HEK293 (cell line): ENCODE data around the gene PRDM13.
"Not testable (repeated sequence)": the region's sequence is repeated elsewhere in the genome, so short reads cannot be mapped to it uniquely, and the experiment has no call there.

Source experiments
- CTCF ChIA-PET: fragments of 350-600 bp; formaldehyde crosslinking; extraction: SDS; loops from one replicate; lab custom pipeline; 2021; ENCODE audit warnings: antibody characterized with exemption; lab: Yijun Ruan, JAX
- POLR2A ChIA-PET: fragments of 300-600 bp; formaldehyde crosslinking; extraction: SDS; loops from one replicate; lab custom pipeline; 2020; ENCODE audit warnings: antibody characterized with exemption, inconsistent platforms; lab: Yijun Ruan, JAX
- H3K27ac ChIP-seq: fragments of 200-500 bp; sonication (Bioruptor generic); 2 replicates; pipeline ENCODE4 v1.5.1; 2014; ENCODE audit warnings: low read depth, low read length, control low read depth, inconsistent platforms; ENCODE audit errors: extremely low read depth
- H3K36me3 ChIP-seq, 2 experiments: fragments of 200-500 bp in 1 of 2; sonication (Bioruptor generic) in 1 of 2; 1 replicate in 1 of 2; 2 replicates in 1 of 2; pipeline ENCODE4 v1.5.1; 2014 to 2017; ENCODE audit warnings: inconsistent platforms in 2 of 2, low read length in 2 of 2; ENCODE audit not compliant: control insufficient read depth in 2 of 2, insufficient read depth in 1 of 2
- H3K4me1 ChIP-seq: fragments of 200-500 bp; sonication (Bioruptor generic); 2 replicates; pipeline ENCODE4 v1.5.1; 2014; ENCODE audit warnings: mild to moderate bottlenecking, low read length, inconsistent platforms; ENCODE audit not compliant: control insufficient read depth, insufficient read depth
- H3K4me3 ChIP-seq: 2 replicates; pipeline ENCODE4 v1.5.1; 2011; ENCODE audit warnings: low read depth, mild to moderate bottlenecking, control low read depth, low read length, moderate library complexity
- H3K9me3 ChIP-seq: fragments of 200-500 bp; sonication (Bioruptor generic); 2 replicates; pipeline ENCODE4 v1.5.1; 2014; ENCODE audit warnings: low read depth, low read length, inconsistent platforms; ENCODE audit not compliant: control insufficient read depth, insufficient read depth
- BCL11B ChIP-seq: fragments of 450-650 bp; formaldehyde crosslinking; IDR thresholded peaks from 2 replicates; pipeline ENCODE4 v1.5.1; 2016; ENCODE audit warnings: low read depth, missing biosample characterization, missing genetic modification characterization
- HIC1 ChIP-seq: fragments of 450-650 bp; formaldehyde crosslinking; IDR thresholded peaks from 2 replicates; pipeline ENCODE4 v1.5.1; 2016; ENCODE audit warnings: missing biosample characterization, missing genetic modification characterization
- SP2 ChIP-seq: fragments of 450-650 bp; formaldehyde crosslinking; IDR thresholded peaks from 2 replicates; pipeline ENCODE4 v1.5.1; 2016; ENCODE audit warnings: missing biosample characterization, missing genetic modification characterization
- ZBTB49 ChIP-seq: fragments of 450-650 bp; formaldehyde crosslinking; IDR thresholded peaks from 2 replicates; pipeline ENCODE4 v1.5.1; 2016; ENCODE audit warnings: missing biosample characterization, missing genetic modification characterization, low read depth
- ZBTB7A ChIP-seq: fragments of 450-650 bp; formaldehyde crosslinking; IDR thresholded peaks from 2 replicates; pipeline ENCODE4 v1.5.1; 2016; ENCODE audit warnings: low read depth, missing biosample characterization, missing genetic modification characterization
- ZFP41 ChIP-seq: fragments of 450-650 bp; formaldehyde crosslinking; IDR thresholded peaks from 2 replicates; pipeline ENCODE4 v1.5.1; 2016; ENCODE audit warnings: missing biosample characterization, missing genetic modification characterization, borderline replicate concordance
- ZNF19 ChIP-seq: fragments of 450-650 bp; formaldehyde crosslinking; IDR thresholded peaks from 2 replicates; pipeline ENCODE4; 2016; ENCODE audit warnings: missing biosample characterization, missing genetic modification characterization, low read depth
- ZNF211 ChIP-seq: fragments of 450-650 bp; formaldehyde crosslinking; IDR thresholded peaks from 2 replicates; pipeline ENCODE4 v1.5.1; 2016; ENCODE audit warnings: low read depth, missing biosample characterization, missing genetic modification characterization
- ZNF214 ChIP-seq: fragments of 450-650 bp; formaldehyde crosslinking; IDR thresholded peaks from 2 replicates; pipeline ENCODE4 v1.5.1; 2017; ENCODE audit warnings: missing biosample characterization, mild to moderate bottlenecking, missing genetic modification characterization, borderline replicate concordance
- ZNF239 ChIP-seq: fragments of 450-650 bp; formaldehyde crosslinking; IDR thresholded peaks from 2 replicates; pipeline ENCODE4 v1.5.1; 2016; ENCODE audit warnings: missing biosample characterization, missing genetic modification characterization
- ZNF24 ChIP-seq: fragments of 450-650 bp; formaldehyde crosslinking; IDR thresholded peaks from 2 replicates; pipeline ENCODE4 v1.5.1; 2016; ENCODE audit warnings: missing biosample characterization, missing genetic modification characterization
- ZNF341 ChIP-seq: fragments of 450-650 bp; formaldehyde crosslinking; IDR thresholded peaks from 2 replicates; pipeline ENCODE4; 2016; ENCODE audit warnings: low read depth, missing biosample characterization, missing genetic modification characterization
- ZNF585B ChIP-seq: fragments of 450-650 bp; formaldehyde crosslinking; IDR thresholded peaks from 2 replicates; pipeline ENCODE4 v1.5.1; 2016; ENCODE audit warnings: missing biosample characterization, missing genetic modification characterization
- ZNF654 ChIP-seq: fragments of 450-650 bp; formaldehyde crosslinking; IDR thresholded peaks from 2 replicates; pipeline ENCODE4 v1.5.1; 2016; ENCODE audit warnings: low read depth, missing biosample characterization, missing genetic modification characterization
- ZNF791 ChIP-seq: fragments of 450-650 bp; formaldehyde crosslinking; IDR thresholded peaks from 2 replicates; pipeline ENCODE4 v1.5.1; 2016; ENCODE audit warnings: missing biosample characterization, missing genetic modification characterization
- ZSCAN23 ChIP-seq: fragments of 450-650 bp; formaldehyde crosslinking; IDR thresholded peaks from 2 replicates; pipeline ENCODE4 v1.5.1; 2016; ENCODE audit warnings: missing biosample characterization, missing genetic modification characterization
- TF ChIP-seq, protein P1 (sequence below): fragments of 450-650 bp; formaldehyde crosslinking; IDR thresholded peaks from 2 replicates; pipeline ENCODE4 v1.5.1; 2016; ENCODE audit warnings: missing biosample characterization, missing genetic modification characterization
- TF ChIP-seq, protein P2 (sequence below): fragments of 450-650 bp; formaldehyde crosslinking; IDR thresholded peaks from 2 replicates; pipeline ENCODE4 v1.5.1; 2016; ENCODE audit warnings: missing biosample characterization, missing genetic modification characterization

The PRDM13 gene

GRCh38 chr6:99618649-99619408 is 12.2 kb downstream of the PRDM13 start (continued):
- TF ChIP-seq ZNF585B (tag by site-specific recombination) (no peak), BCL11B (tag by site-specific recombination) (no peak), ZFP41 (tag by site-specific recombination) (no peak), ZBTB7A (tag by site-specific recombination) (no peak), ZNF239 (tag by site-specific recombination) (no peak), ZNF19 (no peak), ZNF24 (tag by site-specific recombination) (no peak), ZNF214 (tag by site-specific recombination) (no peak)
- TF ChIP-seq, protein P1, sequence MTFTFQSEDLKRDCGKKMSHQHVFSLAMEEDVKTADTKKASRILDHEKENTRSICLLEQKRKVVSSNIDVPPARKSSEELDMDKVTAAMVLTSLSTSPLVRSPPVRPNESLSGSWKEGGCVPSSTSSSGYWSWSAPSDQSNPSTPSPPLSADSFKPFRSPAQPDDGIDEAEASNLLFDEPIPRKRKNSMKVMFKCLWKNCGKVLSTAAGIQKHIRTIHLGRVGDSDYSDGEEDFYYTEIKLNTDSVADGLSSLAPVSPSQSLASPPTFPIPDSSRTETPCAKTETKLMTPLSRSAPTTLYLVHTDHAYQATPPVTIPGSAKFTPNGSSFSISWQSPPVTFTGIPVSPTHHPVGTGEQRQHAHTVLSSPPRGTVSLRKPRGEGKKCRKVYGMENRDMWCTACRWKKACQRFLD (tag by site-specific recombination), result no peak

DNA sequence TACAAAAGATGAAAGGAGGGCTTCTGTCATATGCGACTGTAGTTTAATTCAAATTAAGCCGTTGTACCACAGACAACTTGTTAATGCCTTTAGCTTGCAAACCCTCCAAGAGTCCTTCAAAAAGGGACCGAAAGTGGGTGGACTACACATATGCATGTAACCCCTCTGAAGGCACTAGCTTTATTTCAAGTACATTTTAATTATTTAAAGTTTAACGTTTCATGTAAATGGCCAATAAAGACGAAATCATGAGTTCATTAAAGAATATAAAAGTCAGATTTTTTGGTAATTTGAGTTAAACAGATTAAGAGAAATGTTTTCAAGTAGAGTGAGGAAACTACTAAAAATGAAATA is 12.8 kb downstream of the PRDM13 start:
- 0 out of 2 replicates have a peak, but pooled peaks cover 10% of the 10 kb centered on the region for H3K4me1 ChIP-seq
- H3K4me3 ChIP-seq, result peak overlapping the region; percentile 36
- no peak overlapping the region for H3K27ac ChIP-seq
- CTCF ChIA-PET, result interaction anchor here (0.6 kb wide), 1 partner anchor 108 kb away, joined by 4 read pairs; no protein-coding TSS in a partner anchor
- no peaks in the 10 kb centered on the region for H3K9me3 ChIP-seq
- POLR2A ChIA-PET, result interaction anchor here (2.9 kb wide), 1 partner anchor 51 kb away, joined by 14 read pairs; the partner anchor contains the start of gene CCNC
- TF ChIP-seq ZNF791 (tag by site-specific recombination) (no peak), ZSCAN23 (tag by site-specific recombination) (no peak), ZNF19 (no peak), SP2 (tag by site-specific recombination) (no peak)
- no peaks in the 10 kb centered on the region for H3K36me3 ChIP-seq

GRCh38 chr6:99622044-99622443 is 15.4 kb downstream of the PRDM13 start:
- H3K4me1 ChIP-seq, CTCF ChIA-PET, H3K9me3 ChIP-seq, H3K27ac ChIP-seq, POLR2A ChIA-PET, H3K36me3 ChIP-seq, H3K4me3 ChIP-seq: not testable (repeated sequence)

DNA sequence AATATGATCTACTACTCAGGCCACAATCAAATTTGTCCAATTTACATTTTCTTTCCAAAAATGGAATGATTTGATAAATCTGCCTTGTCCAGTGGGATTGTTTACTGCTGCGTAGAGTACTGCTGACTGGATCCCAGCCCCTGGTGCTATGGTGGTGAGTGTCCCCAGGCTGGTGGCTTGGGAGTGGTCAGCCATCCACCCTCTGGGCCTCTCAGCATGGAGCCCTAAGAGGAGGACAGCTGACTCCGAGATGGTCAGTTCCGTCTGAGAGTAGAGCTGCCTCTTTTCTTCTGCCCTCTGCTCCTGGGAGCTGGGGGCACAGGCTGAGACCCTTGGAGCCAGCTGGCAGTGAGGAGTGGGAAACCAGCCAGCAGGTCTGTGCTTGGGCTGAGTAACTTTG is 22.7 kb downstream of the PRDM13 start:
- TF ChIP-seq ZBTB49 (no peak), ZNF654 (tag by site-specific recombination) (no peak), ZNF211 (no peak), ZNF341 (tag by site-specific recombination) (no peak), HIC1 (no peak)
- TF ChIP-seq, protein P2, sequence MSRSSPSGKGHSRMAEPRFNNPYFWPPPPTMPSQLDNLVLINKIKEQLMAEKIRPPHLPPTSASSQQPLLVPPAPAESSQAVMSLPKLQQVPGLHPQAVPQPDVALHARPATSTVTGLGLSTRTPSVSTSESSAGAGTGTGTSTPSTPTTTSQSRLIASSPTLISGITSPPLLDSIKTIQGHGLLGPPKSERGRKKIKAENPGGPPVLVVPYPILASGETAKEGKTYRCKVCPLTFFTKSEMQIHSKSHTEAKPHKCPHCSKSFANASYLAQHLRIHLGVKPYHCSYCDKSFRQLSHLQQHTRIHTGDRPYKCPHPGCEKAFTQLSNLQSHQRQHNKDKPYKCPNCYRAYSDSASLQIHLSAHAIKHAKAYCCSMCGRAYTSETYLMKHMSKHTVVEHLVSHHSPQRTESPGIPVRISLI (tag by site-specific recombination), result no peak
- ChIA-PET POLR2A (interaction anchor here (0.7 kb wide), 1 partner anchor 557 kb away, joined by 11 read pairs; no protein-coding TSS in a partner anchor), CTCF (no interaction called here)
- Histone ChIP-seq H3K4me1 (0 out of 2 replicates have a peak, but pooled peaks cover 2% of the 10 kb centered on the region), H3K36me3 (no peaks in the 10 kb centered on the region), H3K4me3 (no peak overlapping the region), H3K9me3 (no peaks in the 10 kb centered on the region), H3K27ac (no peak overlapping the region)
